Sigmoid colon (tissue), 4 donors: ENCODE results near the gene ANKRD52.

Experiments
- EP300 ChIP-seq, 4 donors: sonication (generic); formaldehyde crosslinking; IDR thresholded peaks; one replicate each; pipeline ENCODE4 v1.6.1; 2017; ENCODE audit warnings: antibody characterized with exemption in 4 of 4
- POLR2A ChIP-seq, 2 donors: fragments of 450-650 bp; IDR thresholded peaks; one replicate each; pipeline ENCODE4 v1.6.1; 2016; ENCODE audit warnings: antibody characterized with exemption in 2 of 2, mild to moderate bottlenecking in 2 of 2, moderate library complexity in 2 of 2
- POLR2AphosphoS5 ChIP-seq, 4 donors: sonication (generic); formaldehyde crosslinking; IDR thresholded peaks; one replicate each; pipeline ENCODE4 v1.6.1; 2017; ENCODE audit warnings: antibody characterized with exemption in 4 of 4
- TF ChIP-seq, protein P1 (sequence below), 4 experiments: fragments of 450-650 bp in 3 of 4; fragments of 200-600 bp in 1 of 4; IDR thresholded peaks; one replicate each; pipeline ENCODE4 v1.5.1; 2016 to 2019; ENCODE audit warnings: antibody characterized with exemption in 4 of 4, mild to moderate bottlenecking in 3 of 4, moderate library complexity in 2 of 4

DNA sequence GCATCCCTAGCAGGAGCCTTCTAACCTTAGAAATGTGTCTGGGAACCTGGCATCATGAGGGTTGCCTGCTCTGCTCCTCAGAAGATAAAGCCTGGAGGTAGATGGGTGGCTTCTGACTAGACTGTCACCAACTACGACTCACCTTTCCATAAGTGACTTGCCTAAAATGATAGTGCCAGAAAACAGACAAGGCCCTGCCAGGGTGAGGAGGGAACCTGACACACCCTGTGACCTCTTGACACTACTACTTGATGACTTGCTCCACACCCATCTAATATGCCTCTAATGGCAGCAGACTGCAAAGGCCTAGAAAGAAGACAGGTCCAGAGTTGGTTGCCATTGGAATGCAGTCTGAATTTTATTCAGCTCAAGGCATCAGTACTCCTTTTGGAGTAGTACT, 45.8 kb downstream of the ANKRD52 start:
- TF ChIP-seq, protein P1, sequence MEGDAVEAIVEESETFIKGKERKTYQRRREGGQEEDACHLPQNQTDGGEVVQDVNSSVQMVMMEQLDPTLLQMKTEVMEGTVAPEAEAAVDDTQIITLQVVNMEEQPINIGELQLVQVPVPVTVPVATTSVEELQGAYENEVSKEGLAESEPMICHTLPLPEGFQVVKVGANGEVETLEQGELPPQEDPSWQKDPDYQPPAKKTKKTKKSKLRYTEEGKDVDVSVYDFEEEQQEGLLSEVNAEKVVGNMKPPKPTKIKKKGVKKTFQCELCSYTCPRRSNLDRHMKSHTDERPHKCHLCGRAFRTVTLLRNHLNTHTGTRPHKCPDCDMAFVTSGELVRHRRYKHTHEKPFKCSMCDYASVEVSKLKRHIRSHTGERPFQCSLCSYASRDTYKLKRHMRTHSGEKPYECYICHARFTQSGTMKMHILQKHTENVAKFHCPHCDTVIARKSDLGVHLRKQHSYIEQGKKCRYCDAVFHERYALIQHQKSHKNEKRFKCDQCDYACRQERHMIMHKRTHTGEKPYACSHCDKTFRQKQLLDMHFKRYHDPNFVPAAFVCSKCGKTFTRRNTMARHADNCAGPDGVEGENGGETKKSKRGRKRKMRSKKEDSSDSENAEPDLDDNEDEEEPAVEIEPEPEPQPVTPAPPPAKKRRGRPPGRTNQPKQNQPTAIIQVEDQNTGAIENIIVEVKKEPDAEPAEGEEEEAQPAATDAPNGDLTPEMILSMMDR (IDR thresholded peaks at IDR 0.05) = no peak
- TF ChIP-seq POLR2A (IDR thresholded peaks at IDR 0.05) = no peak
- TF ChIP-seq POLR2AphosphoS5 (IDR thresholded peaks at IDR 0.05) = no peak
- no peak for TF ChIP-seq EP300 (IDR thresholded peaks at IDR 0.05)
